Activated T-helper 1 cell treated with anti-CD3 and anti-CD28 coated beads, Interleukin-12 subunit alpha, Interleukin-12 subunit beta, Interleukin-2, Interleukin-4 antibody, amounts not matched to agents 30 ng/mL and 10 ng/mL and 1 ng/mL, durations not matched to agents 14 hours and 24 hours and 36 hours (primary cell): ENCODE data around the gene CUX1. TPM values are rescaled to one million over a fixed set of nuclear protein-coding genes. Genes with fewer than 3 reads are reported as not detected.
"Not testable (repeated sequence)": the region's sequence is repeated elsewhere in the genome, so short reads cannot be mapped to it uniquely, and the experiment has no call there.

Source experiments
- DNase-seq: peaks from one replicate; pipeline ENCODE4 v3.0.0; 2021; ENCODE audit warnings: low spot score
- H3K27ac Mint-ChIP-seq: one replicate; pipeline ENCODE4 v1.8.0; 2021; ENCODE audit warnings: mild to moderate bottlenecking, mixed read lengths
- H3K27me3 Mint-ChIP-seq: one replicate; pipeline ENCODE4 v1.8.0; 2022; ENCODE audit warnings: mild to moderate bottlenecking, moderate library complexity, mixed read lengths; ENCODE audit not compliant: insufficient read depth
- H3K36me3 Mint-ChIP-seq: one replicate; pipeline ENCODE4 v1.8.0; 2021; ENCODE audit warnings: low read depth, mixed read lengths
- H3K4me1 Mint-ChIP-seq: one replicate; pipeline ENCODE4 v1.8.0; 2021; ENCODE audit warnings: low read depth, mixed read lengths
- H3K4me3 Mint-ChIP-seq: one replicate; pipeline ENCODE4 v1.8.0; 2021; ENCODE audit warnings: mild to moderate bottlenecking, moderate library complexity, mixed read lengths
- H3K9me3 Mint-ChIP-seq: one replicate; pipeline ENCODE4 v1.8.0; 2021; ENCODE audit warnings: mixed read lengths
- intact Hi-C: fragments of 100-400 bp; cut with micrococcal nuclease; formaldehyde crosslinking; loops from one replicate; pipeline ENCODE4 v1.15.1; 2024
- total RNA-seq: library from RNA; stranded (reverse); gene quantifications from 2 replicates; pipeline ENCODE4 v1.2.3, GENCODE V29; 2022

Gene CUX1
- total RNA-seq, 1 donor from 2014 or later = 26.9 TPM

DNA sequence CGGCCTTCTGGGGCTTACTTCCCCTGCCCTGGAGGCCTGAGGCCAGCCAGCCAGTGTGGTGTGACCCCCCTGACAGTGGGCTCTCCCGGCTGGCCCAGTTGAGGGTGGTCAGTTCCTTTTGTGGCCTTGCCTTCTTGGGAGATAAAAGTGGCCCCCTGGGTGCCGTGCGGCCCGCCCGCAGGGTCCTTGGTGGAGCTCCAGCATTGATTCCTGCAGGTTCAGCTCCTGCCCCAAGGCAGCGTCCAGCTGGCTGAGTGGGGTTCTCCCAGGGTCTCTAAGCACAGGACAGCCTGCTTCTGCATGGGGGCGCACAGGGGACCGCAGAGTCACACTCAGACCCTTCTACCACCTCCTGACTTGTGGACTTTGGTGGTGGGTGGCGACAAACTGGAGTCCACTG is 62.1 kb downstream of the CUX1 start:
- Mint-ChIP-seq H3K9me3 (no peaks in the 10 kb centered on the region), H3K4me1 (peaks cover 6% of the 10 kb centered on the region), H3K27ac (no peak overlapping the region), H3K4me3 (no peak overlapping the region), H3K27me3 (no peaks in the 10 kb centered on the region), H3K36me3 (no peaks in the 10 kb centered on the region)
- no peak for DNase-seq
- intact Hi-C loops = no loop called here

- Mint-ChIP-seq H3K4me3 (no peak overlapping the region), H3K4me1 (peaks cover 14% of the 10 kb centered on the region), H3K9me3 (no peaks in the 10 kb centered on the region), H3K27me3 (no peaks in the 10 kb centered on the region), H3K36me3 (no peaks in the 10 kb centered on the region), H3K27ac (no peak overlapping the region)
- intact Hi-C loops = no loop called here
- DNase-seq = no peak
These were observed 63.0 kb downstream of the CUX1 start for GRCh38 chr7:101880282-101881054.

GRCh38 chr7:101882005-101882421 is 64.6 kb downstream of the CUX1 start:
- no peak overlapping the region for H3K27ac Mint-ChIP-seq
- peaks cover 14% of the 10 kb centered on the region for H3K4me1 Mint-ChIP-seq
- intact Hi-C loops = no loop called here
- H3K36me3 Mint-ChIP-seq = no peaks in the 10 kb centered on the region
- no peaks in the 10 kb centered on the region for H3K9me3 Mint-ChIP-seq
- H3K4me3 Mint-ChIP-seq = no peak overlapping the region
- no peaks in the 10 kb centered on the region for H3K27me3 Mint-ChIP-seq
- DNase-seq = no peak

- Mint-ChIP-seq H3K9me3 (no peaks in the 10 kb centered on the region), H3K4me3 (no peak overlapping the region), H3K36me3 (no peaks in the 10 kb centered on the region), H3K4me1 (peaks cover 14% of the 10 kb centered on the region), H3K27me3 (no peaks in the 10 kb centered on the region), H3K27ac (no peak overlapping the region)
- intact Hi-C loops = no loop called here
- DNase-seq = no peak
These were observed 65.5 kb downstream of the CUX1 start for GRCh38 chr7:101882595-101883564.

DNA sequence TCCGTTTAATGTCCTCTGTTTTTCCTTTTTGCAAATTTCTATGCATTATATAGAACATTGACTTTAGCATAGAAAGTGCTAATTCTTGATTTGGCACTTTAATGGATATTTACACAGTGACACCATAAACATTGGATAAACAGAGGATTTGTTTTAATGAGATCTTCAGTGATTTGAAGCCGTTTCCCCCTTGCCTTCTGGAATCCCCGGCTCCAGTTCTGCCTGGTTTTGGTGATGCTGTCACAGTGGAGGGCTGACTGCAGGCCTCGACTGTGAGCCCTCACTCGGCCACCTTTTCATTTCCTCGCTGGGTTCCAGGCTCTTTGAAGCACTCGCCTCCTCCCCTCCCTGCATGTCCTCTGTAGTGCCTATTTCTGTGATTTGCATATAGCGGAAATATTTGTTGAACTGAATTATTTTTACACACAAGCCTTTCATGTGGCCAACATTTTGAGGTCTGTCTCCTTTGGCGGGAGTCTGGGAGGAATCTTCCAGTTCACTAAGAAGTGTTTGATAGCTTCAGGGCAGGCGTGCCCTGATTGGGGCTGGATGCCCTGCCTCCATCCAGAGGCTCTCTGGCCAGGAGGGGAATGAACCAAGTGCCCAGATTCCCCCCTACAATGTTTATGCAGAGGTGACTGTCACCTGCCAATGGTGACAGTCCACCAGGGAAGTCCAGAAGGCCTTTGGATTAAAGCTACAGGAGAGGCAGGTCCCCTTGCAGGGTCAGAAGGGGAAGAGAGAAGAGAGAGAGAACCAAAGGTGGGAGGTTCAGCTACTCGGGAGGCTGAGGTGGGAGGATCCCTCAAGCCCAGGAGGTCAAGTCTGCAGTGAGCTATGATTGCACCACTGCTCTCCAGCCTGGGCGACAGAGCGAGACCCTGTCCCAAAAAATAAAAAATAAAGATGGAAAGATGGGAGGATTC is 67.5 kb downstream of the CUX1 start:
- H3K36me3 Mint-ChIP-seq = no peaks in the 10 kb centered on the region
- no peak overlapping the region for H3K4me3 Mint-ChIP-seq
- H3K27ac Mint-ChIP-seq = no peak overlapping the region
- H3K27me3 Mint-ChIP-seq = no peaks in the 10 kb centered on the region
- H3K9me3 Mint-ChIP-seq = no peaks in the 10 kb centered on the region
- H3K4me1 Mint-ChIP-seq = peaks cover 14% of the 10 kb centered on the region
- no peak for DNase-seq
- intact Hi-C loops = no loop called here

DNA sequence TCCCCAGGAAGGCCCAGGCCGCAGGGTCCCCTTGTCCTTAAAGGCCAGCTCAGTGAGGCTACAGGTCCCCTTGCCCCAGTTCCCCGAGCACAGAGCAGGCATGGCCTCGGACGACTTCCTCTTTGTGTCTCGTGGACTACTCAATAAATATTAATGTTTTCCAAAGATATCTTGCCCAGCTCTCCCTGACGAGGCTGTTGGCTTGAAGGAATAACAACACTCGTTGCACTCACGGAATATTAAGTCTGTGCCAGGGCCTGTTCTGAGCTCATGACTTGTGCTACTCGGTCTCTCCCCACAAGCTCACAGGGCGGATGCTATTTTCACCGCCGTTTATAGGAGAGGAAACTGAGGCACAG is 68.2 kb downstream of the CUX1 start:
- Mint-ChIP-seq H3K36me3 (no peaks in the 10 kb centered on the region), H3K4me1 (peaks cover 14% of the 10 kb centered on the region), H3K27me3 (no peaks in the 10 kb centered on the region), H3K27ac (no peak overlapping the region), H3K4me3 (no peak overlapping the region), H3K9me3 (no peaks in the 10 kb centered on the region)
- no peak for DNase-seq
- intact Hi-C loops = no loop called here

DNA sequence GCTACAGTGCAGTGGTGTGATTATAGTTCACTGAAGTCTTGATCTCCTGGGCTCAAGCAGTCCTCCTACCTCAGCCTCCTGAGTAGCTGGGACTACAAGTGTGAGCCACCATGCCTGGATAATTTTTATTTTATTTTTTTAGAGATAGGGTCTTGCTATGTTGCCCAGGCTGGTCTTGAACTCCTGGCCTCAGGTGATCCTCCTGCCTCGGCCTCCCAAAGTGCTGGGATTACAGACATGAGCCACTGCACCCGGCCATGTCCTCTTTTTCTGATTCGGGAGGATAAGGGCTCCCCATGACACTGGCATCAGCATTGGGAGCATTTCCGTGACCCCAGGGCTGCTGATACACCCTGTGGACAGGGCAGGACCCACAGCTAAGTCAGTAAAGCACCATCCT is 69.9 kb downstream of the CUX1 start:
- H3K9me3 Mint-ChIP-seq, DNase-seq, H3K36me3 Mint-ChIP-seq, H3K27ac Mint-ChIP-seq, H3K27me3 Mint-ChIP-seq, H3K4me3 Mint-ChIP-seq, intact Hi-C loops: not testable (repeated sequence)
- peaks cover 14% of the 10 kb centered on the region for H3K4me1 Mint-ChIP-seq

- DNase-seq, H3K4me3 Mint-ChIP-seq, H3K27ac Mint-ChIP-seq, H3K27me3 Mint-ChIP-seq, H3K9me3 Mint-ChIP-seq, intact Hi-C loops, H3K36me3 Mint-ChIP-seq: not testable (repeated sequence)
- peaks cover 14% of the 10 kb centered on the region for H3K4me1 Mint-ChIP-seq
These were observed 71.1 kb downstream of the CUX1 start for GRCh38 chr7:101888564-101888963.

DNA sequence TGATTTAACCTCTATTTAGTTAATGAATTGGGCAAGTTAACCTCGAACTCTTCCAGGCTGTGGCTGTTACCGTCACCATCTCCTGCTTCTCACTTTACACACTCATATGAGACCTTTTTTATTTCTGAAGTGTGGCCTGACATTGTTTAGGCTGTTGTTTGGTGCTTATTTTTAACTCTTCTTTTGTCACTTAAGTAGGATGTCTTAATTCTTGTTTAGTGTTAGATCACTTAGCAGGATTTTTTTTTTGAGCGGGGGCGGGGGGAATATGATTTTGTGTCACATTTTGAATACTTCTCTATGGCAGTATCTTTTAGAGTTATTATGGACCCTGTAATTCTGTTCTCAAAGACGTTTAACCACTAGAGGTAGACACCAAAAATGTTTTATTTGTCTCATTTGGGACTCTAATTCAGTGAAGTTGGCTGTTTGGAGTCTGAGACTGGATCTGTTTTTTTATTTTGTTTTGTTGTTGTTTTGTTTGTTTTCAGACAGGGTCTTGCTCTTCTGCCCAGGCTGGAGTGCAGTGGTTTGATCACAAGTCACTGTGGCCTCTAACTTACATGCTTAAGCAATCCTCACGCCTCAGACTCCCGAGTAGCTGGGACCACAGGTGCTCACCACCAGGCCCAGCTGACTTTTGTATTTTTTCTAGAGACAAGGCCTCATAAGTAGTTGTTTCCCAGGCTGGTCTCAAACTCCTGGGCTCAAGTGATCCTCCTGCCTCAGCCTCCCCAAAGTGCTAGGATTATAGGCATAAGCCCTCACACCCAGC is 73.5 kb downstream of the CUX1 start:
- intact Hi-C loops = no loop called here
- H3K27ac Mint-ChIP-seq = no peak overlapping the region
- H3K36me3 Mint-ChIP-seq = no peaks in the 10 kb centered on the region
- DNase-seq = no peak
- H3K4me3 Mint-ChIP-seq = no peak overlapping the region
- H3K4me1 Mint-ChIP-seq = no peaks in the 10 kb centered on the region
- no peaks in the 10 kb centered on the region for H3K9me3 Mint-ChIP-seq
- H3K27me3 Mint-ChIP-seq = no peaks in the 10 kb centered on the region

DNA sequence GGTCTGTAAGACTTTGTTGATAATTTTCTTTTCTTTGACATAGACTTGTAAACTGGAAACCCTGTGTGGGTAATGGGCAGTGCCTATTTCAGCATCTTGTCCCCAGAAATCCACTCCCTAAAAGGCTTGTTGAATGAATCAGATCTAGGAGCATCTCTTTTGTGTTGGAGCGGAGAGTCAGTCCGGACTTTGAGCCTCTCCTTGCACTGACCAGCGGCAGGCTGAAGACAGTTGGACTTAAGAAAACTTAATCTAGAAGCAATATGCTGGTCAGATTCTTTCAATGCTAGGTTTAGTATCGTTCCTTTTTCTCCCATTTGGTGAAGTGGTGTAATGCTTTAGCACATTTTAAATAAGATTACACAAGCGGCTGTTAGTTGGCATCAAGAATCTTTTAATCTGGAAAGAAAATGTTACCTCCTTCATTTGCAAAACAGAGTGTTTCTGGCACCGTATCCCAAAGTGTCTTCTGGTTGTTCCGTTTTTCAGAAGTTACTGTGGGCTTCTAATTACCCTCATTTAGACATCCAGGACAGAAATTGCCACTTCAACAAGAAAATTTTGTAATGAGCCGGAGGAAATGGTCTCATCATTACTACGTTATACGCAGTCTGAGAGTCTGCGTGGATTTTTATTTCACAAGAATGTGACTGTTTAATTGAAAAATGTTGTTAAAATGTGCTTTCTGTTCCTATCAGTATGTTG is 74.7 kb downstream of the CUX1 start:
- Mint-ChIP-seq H3K4me1 (no peaks in the 10 kb centered on the region), H3K9me3 (no peaks in the 10 kb centered on the region), H3K27me3 (no peaks in the 10 kb centered on the region), H3K27ac (no peak overlapping the region), H3K36me3 (no peaks in the 10 kb centered on the region), H3K4me3 (no peak overlapping the region)
- intact Hi-C loops = no loop called here
- DNase-seq = no peak

DNA sequence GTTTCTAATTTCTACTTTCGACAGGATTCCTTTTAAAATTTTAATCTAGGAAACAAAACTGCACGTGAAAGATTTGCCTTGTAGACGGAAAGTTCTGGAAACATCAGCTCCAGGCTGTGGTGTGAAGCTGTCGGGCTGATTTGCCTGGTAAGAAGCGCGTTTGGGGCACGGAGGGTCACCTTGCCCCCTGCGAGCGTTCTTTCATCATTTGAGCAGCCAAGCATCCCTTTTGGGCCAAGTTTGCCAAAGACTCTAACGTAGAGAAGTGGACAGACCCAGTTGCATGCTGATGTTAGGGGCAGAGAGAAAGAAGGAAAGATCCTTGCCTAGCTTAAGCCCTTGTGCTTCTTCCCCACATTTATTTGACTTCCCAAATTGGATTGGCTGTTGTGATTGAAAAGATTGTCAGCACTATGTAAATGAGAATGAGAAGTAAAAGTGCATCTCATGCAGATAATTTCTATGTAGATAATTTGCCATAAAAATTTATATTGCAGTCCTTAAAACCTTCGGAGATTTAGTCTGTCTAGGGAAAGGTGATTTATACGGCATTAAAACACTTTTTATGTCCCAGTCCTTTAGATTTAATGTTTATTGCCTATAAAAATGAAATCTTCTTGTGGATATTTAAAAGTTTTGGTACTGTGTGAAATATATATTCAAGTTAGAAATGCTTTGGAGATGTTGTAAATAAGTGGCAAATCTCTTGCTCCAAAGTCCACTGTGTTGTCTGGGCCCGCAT is 76.1 kb downstream of the CUX1 start:
- no peak overlapping the region for H3K4me3 Mint-ChIP-seq
- intact Hi-C loops = no loop called here
- no peak for DNase-seq

More for the DNA sequence above, 76.1 kb downstream of the CUX1 start:
- no peak overlapping the region for H3K27ac Mint-ChIP-seq
- H3K27me3 Mint-ChIP-seq = no peaks in the 10 kb centered on the region
- no peaks in the 10 kb centered on the region for H3K36me3 Mint-ChIP-seq
- H3K9me3 Mint-ChIP-seq = no peaks in the 10 kb centered on the region
- H3K4me1 Mint-ChIP-seq = no peaks in the 10 kb centered on the region
